GM18867 (cell line): ENCODE measurements around the gene RAMP3.
"Not testable (repeated sequence)": the region's sequence is repeated elsewhere in the genome, so short reads cannot be mapped to it uniquely, and the experiment has no call there.

Experiments used
- ATAC-seq: cut with Tn5 transposase; IDR thresholded peaks from one replicate; pipeline ENCODE4 v1.9.1; 2021; ENCODE audit warnings: mild to moderate bottlenecking, moderate library complexity; ENCODE audit not compliant: unreplicated experiment

The RAMP3 gene

GRCh38 chr7:45157653-45158401 is at the start of gene RAMP3:
RAMP3 (plus strand) TSS chr7:45157791; CDS start chr7:45157829, 38 bp downstream.
- no peak for ATAC-seq

GRCh38 chr7:45108863-45109262 is 48.7 kb upstream of the RAMP3 start:
- no peak for ATAC-seq

- peak; percentile 94 for ATAC-seq
These were observed 46.0 kb upstream of the RAMP3 start, which contains the start of gene TBRG4 for GRCh38 chr7:45111298-45112223. TBRG4 (minus strand) TSS chr7:45111697; CDS start chr7:45109237, 2,460 bp downstream.

GRCh38 chr7:45112648-45113047 is 44.9 kb upstream of the RAMP3 start:
- no peak for ATAC-seq

GRCh38 chr7:45114257-45114656 is 43.3 kb upstream of the RAMP3 start:
- not testable (repeated sequence) for ATAC-seq

- no peak for ATAC-seq
These were observed 42.7 kb upstream of the RAMP3 start for GRCh38 chr7:45114926-45115325.

GRCh38 chr7:45116048-45116447 is 41.5 kb upstream of the RAMP3 start:
- no peak for ATAC-seq

- no peak for ATAC-seq
These were observed 40.0 kb upstream of the RAMP3 start for GRCh38 chr7:45117582-45117981.

- ATAC-seq: no peak
These were observed 39.3 kb upstream of the RAMP3 start for GRCh38 chr7:45118292-45118691.

- ATAC-seq: no peak
These were observed 38.7 kb upstream of the RAMP3 start for GRCh38 chr7:45118889-45119331.

- no peak for ATAC-seq
These were observed 38.0 kb upstream of the RAMP3 start for GRCh38 chr7:45119550-45119949.

GRCh38 chr7:45122975-45123860 is 34.4 kb upstream of the RAMP3 start:
- ATAC-seq: no peak

GRCh38 chr7:45123913-45124710 is 33.5 kb upstream of the RAMP3 start:
- ATAC-seq: no peak

GRCh38 chr7:45125193-45125904 is 32.2 kb upstream of the RAMP3 start:
- ATAC-seq: no peak

- ATAC-seq: no peak
These were observed 31.4 kb upstream of the RAMP3 start for GRCh38 chr7:45126201-45126600.

GRCh38 chr7:45126920-45127319 is 30.7 kb upstream of the RAMP3 start:
- no peak for ATAC-seq

- ATAC-seq: no peak
These were observed 28.3 kb upstream of the RAMP3 start for GRCh38 chr7:45129181-45129800.

- no peak for ATAC-seq
These were observed 27.7 kb upstream of the RAMP3 start for GRCh38 chr7:45129906-45130305.

GRCh38 chr7:45130910-45131309 is 26.7 kb upstream of the RAMP3 start:
- ATAC-seq: no peak
